C4-2B (cell line): ENCODE data around the gene ACOT7.

Experiments used
- CTCF ChIP-seq: fragments of 450-650 bp; conservative IDR thresholded peaks from 2 replicates; pipeline ENCODE4 v1.5.1; 2017; ENCODE audit warnings: mild to moderate bottlenecking
- ZFX ChIP-seq: fragments of 450-650 bp; IDR thresholded peaks from 2 replicates; pipeline ENCODE4 v1.6.1; 2017

GRCh38 chr1:6253380-6253779, 140.2 kb downstream of the ACOT7 start:
- no peak for TF ChIP-seq CTCF
- no peak for TF ChIP-seq ZFX
